CD4-positive, CD25-positive, alpha-beta regulatory T cell (primary cell): ENCODE measurements around the gene QSOX2. TPM values are rescaled to one million over a fixed set of nuclear protein-coding genes. Genes with fewer than 3 reads are reported as not detected.

Source experiments
- ATAC-seq, 2 donors: fragments of 150-1000 bp; cut with Tn5 transposase; one replicate each; pipeline ENCODE4 v1.10.0; 2021; ENCODE audit warnings: low read depth in 2 of 2, moderate number of reproducible peaks in 2 of 2, moderate library complexity in 1 of 2
- DNase-seq, 3 donors: peaks; one replicate each; pipeline versions ENCODE4 v3.0.0 to v3.0.0-alpha.2; 2012 to 2022; ENCODE audit warnings: mixed read lengths in 1 of 3
- H3K27ac ChIP-seq: one replicate; pipeline ENCODE4 v1.7.0; 2013; ENCODE audit warnings: mild to moderate bottlenecking, low read length; ENCODE audit not compliant: insufficient read depth, poor library complexity, severe bottlenecking
- H3K27me3 ChIP-seq: one replicate; pipeline ENCODE4 v1.7.0; 2013; ENCODE audit warnings: low read length; ENCODE audit not compliant: control insufficient read depth, insufficient read depth
- H3K36me3 ChIP-seq: one replicate; pipeline ENCODE4 v1.7.0; 2013; ENCODE audit warnings: mild to moderate bottlenecking, low read length, moderate library complexity; ENCODE audit not compliant: control insufficient read depth, insufficient read depth
- H3K4me1 ChIP-seq: 2 replicates; pipeline ENCODE4 v1.7.0; 2013; ENCODE audit warnings: mild to moderate bottlenecking, low read length; ENCODE audit not compliant: insufficient read depth, control insufficient read depth, poor library complexity, severe bottlenecking
- H3K4me3 ChIP-seq: one replicate; pipeline ENCODE4 v1.7.0; 2013; ENCODE audit warnings: low read depth, mild to moderate bottlenecking, low read length, moderate library complexity
- H3K9me3 ChIP-seq, 2 experiments: 1 replicate in 1 of 2; 2 replicates in 1 of 2; pipeline ENCODE4 v1.7.0; 2013; ENCODE audit warnings: low read length in 2 of 2, mild to moderate bottlenecking in 1 of 2, moderate library complexity in 1 of 2; ENCODE audit not compliant: control insufficient read depth in 2 of 2
- H3K27ac Mint-ChIP-seq, 3 donors: one replicate each; pipeline ENCODE4 v1.8.0; 2020 to 2022; ENCODE audit warnings: mild to moderate bottlenecking in 3 of 3, mixed read lengths in 3 of 3, moderate library complexity in 2 of 3
- H3K27me3 Mint-ChIP-seq: one replicate; pipeline ENCODE4 v1.8.0; 2022; ENCODE audit warnings: mild to moderate bottlenecking, mixed read lengths
- H3K36me3 Mint-ChIP-seq: one replicate; pipeline ENCODE4 v1.8.0; 2020; ENCODE audit warnings: mixed read lengths
- H3K4me1 Mint-ChIP-seq, 4 donors: one replicate each; pipeline ENCODE4 v1.8.0; 2020 to 2022; ENCODE audit warnings: mixed read lengths in 4 of 4, mild to moderate bottlenecking in 1 of 4
- H3K4me3 Mint-ChIP-seq, 4 donors: one replicate each; pipeline ENCODE4 v1.8.0; 2020 to 2022; ENCODE audit warnings: mild to moderate bottlenecking in 4 of 4, mixed read lengths in 4 of 4, moderate library complexity in 3 of 4
- H3K9me3 Mint-ChIP-seq, 7 donors: one replicate each; pipeline ENCODE4 v1.8.0; 2020 to 2022; ENCODE audit warnings: mixed read lengths in 7 of 7, mild to moderate bottlenecking in 3 of 7, moderate library complexity in 2 of 7
- polyA plus RNA-seq, 4 donors: library from polyadenylated mRNA; unstranded; fragments of 300-500 nt; fragmentation: Illumina TruSeq; gene quantifications; one replicate each; pipeline ENCODE4 v1.2.3, GENCODE V29; 2021
- total RNA-seq: library from RNA; stranded (reverse); gene quantifications from one replicate; pipeline ENCODE4 v1.2.3, GENCODE V29; 2022

QSOX2 gene
- total and polyA plus RNA-seq, 5 donors from 2014 or later = 0.33 to 16.6 (median 0.46) TPM

GRCh38 chr9:136246849-136247550 lies 1.4 kb upstream of the QSOX2 start:
- no peaks in the 10 kb centered on the region for H3K9me3 ChIP-seq
- H3K4me3 ChIP-seq = no peak overlapping the region
- no peaks in the 10 kb centered on the region for H3K36me3 ChIP-seq
- no peak for ATAC-seq
- peak overlapping the region; percentile 43 to 84 (median 70) for H3K4me3 Mint-ChIP-seq
- DNase-seq = no peak
- peaks cover 19 to 37% (median 26%) of the 10 kb centered on the region in 4 donors for H3K4me1 Mint-ChIP-seq
- peaks cover 36% of the 10 kb centered on the region for H3K4me1 ChIP-seq
- no peak overlapping the region for H3K27ac ChIP-seq
- peaks cover 4% of the 10 kb centered on the region for H3K27me3 Mint-ChIP-seq
- peak overlapping the region in 1 of 3 donors; percentile 78 for H3K27ac Mint-ChIP-seq
- H3K36me3 Mint-ChIP-seq = no peaks in the 10 kb centered on the region
- no peaks in the 10 kb centered on the region for H3K9me3 Mint-ChIP-seq
- no peaks in the 10 kb centered on the region for H3K27me3 ChIP-seq

GRCh38 chr9:136244969-136245218 lies 718 bp downstream of the QSOX2 start:
- Mint-ChIP-seq H3K9me3 (no peaks in the 10 kb centered on the region), H3K4me1 (peaks cover 19 to 52% (median 32%) of the 10 kb centered on the region in 4 donors), H3K4me3 (peak overlapping the region; percentile 93 to 99 (median 94)), H3K27ac (peak overlapping the region; percentile 71 to 94 (median 93)), H3K27me3 (peaks cover 2% of the 10 kb centered on the region), H3K36me3 (no peaks in the 10 kb centered on the region)
- peak overlapping the region; percentile 64 for H3K27ac ChIP-seq
- no peaks in the 10 kb centered on the region for H3K27me3 ChIP-seq
- no peak for ATAC-seq
- no peak for DNase-seq
- H3K4me3 ChIP-seq = peak overlapping the region; percentile 74
- peaks cover 36% of the 10 kb centered on the region for H3K4me1 ChIP-seq
- no peaks in the 10 kb centered on the region for H3K9me3 ChIP-seq
- H3K36me3 ChIP-seq = no peaks in the 10 kb centered on the region

GRCh38 chr9:136244122-136244968 lies 1.3 kb downstream of the QSOX2 start:
- H3K27me3 ChIP-seq = no peaks in the 10 kb centered on the region
- Mint-ChIP-seq H3K36me3 (no peaks in the 10 kb centered on the region), H3K27me3 (no peaks in the 10 kb centered on the region), H3K27ac (peak overlapping the region; percentile 88 to 94 (median 93)), H3K4me3 (peak overlapping the region; percentile 93 to 99 (median 94)), H3K9me3 (no peaks in the 10 kb centered on the region), H3K4me1 (peaks cover 19 to 57% (median 32%) of the 10 kb centered on the region in 4 donors)
- H3K36me3 ChIP-seq = no peaks in the 10 kb centered on the region
- H3K9me3 ChIP-seq = no peaks in the 10 kb centered on the region
- DNase-seq (peak in 2 of 3 donors; percentile 50 to 79), ATAC-seq (peak in 1 of 2 donors; percentile 10)
- H3K4me3 ChIP-seq = peak overlapping the region; percentile 74
- H3K4me1 ChIP-seq = peaks cover 36% of the 10 kb centered on the region
- H3K27ac ChIP-seq = peak overlapping the region; percentile 64

GRCh38 chr9:136243631-136244030 lies 2.0 kb downstream of the QSOX2 start:
- H3K27ac ChIP-seq = peak overlapping the region; percentile 64

GRCh38 chr9:136242918-136243525 lies 2.6 kb downstream of the QSOX2 start:
- H3K4me1 ChIP-seq = peaks cover 36% of the 10 kb centered on the region
- no peaks in the 10 kb centered on the region for H3K27me3 ChIP-seq
- peak overlapping the region; percentile 74 for H3K4me3 ChIP-seq
- no peak for ATAC-seq
- H3K27ac ChIP-seq = peak overlapping the region; percentile 64
- Mint-ChIP-seq H3K27ac (peak overlapping the region; percentile 81 to 94 (median 93)), H3K9me3 (no peaks in the 10 kb centered on the region), H3K4me3 (peak overlapping the region; percentile 93 to 99 (median 94)), H3K4me1 (peaks cover 19 to 68% (median 32%) of the 10 kb centered on the region in 4 donors), H3K36me3 (no peaks in the 10 kb centered on the region), H3K27me3 (no peaks in the 10 kb centered on the region)
- peak in 1 of 3 donors; percentile 29 for DNase-seq
- no peaks in the 10 kb centered on the region for H3K36me3 ChIP-seq
- no peaks in the 10 kb centered on the region for H3K9me3 ChIP-seq

More at GRCh38 chr9:136243631-136244030, 2.0 kb downstream of the QSOX2 start:
- Histone ChIP-seq H3K4me3 (peak overlapping the region; percentile 74), H3K4me1 (peaks cover 36% of the 10 kb centered on the region), H3K27me3 (no peaks in the 10 kb centered on the region), H3K36me3 (no peaks in the 10 kb centered on the region), H3K9me3 (no peaks in the 10 kb centered on the region)
- no peaks in the 10 kb centered on the region for H3K9me3 Mint-ChIP-seq
- H3K27ac Mint-ChIP-seq = peak overlapping the region; percentile 88 to 94 (median 93)
- H3K4me1 Mint-ChIP-seq = peaks cover 19 to 63% (median 32%) of the 10 kb centered on the region in 4 donors
- H3K36me3 Mint-ChIP-seq = no peaks in the 10 kb centered on the region
- no peak for ATAC-seq
- peak in 1 of 3 donors; percentile 23 for DNase-seq
- H3K4me3 Mint-ChIP-seq = peak overlapping the region; percentile 93 to 99 (median 94)
- no peaks in the 10 kb centered on the region for H3K27me3 Mint-ChIP-seq

- H3K4me1 ChIP-seq = peaks cover 36% of the 10 kb centered on the region
Observed at GRCh38 chr9:136242248-136242647, 3.4 kb downstream of the QSOX2 start.

GRCh38 chr9:136241542-136241941 lies 4.1 kb downstream of the QSOX2 start:
- ATAC-seq (no peak), DNase-seq (no peak)
- H3K4me3 ChIP-seq = no peak overlapping the region
- no peak overlapping the region for H3K27ac ChIP-seq
- Mint-ChIP-seq H3K27ac (no peak overlapping the region), H3K4me3 (peak overlapping the region in 2 of 4 donors; percentile 21 to 25), H3K9me3 (no peaks in the 10 kb centered on the region), H3K27me3 (no peaks in the 10 kb centered on the region), H3K36me3 (no peaks in the 10 kb centered on the region), H3K4me1 (peaks cover 19 to 72% (median 32%) of the 10 kb centered on the region in 4 donors)
- no peaks in the 10 kb centered on the region for H3K36me3 ChIP-seq
- H3K4me1 ChIP-seq = peaks cover 36% of the 10 kb centered on the region
- H3K9me3 ChIP-seq = no peaks in the 10 kb centered on the region
- H3K27me3 ChIP-seq = no peaks in the 10 kb centered on the region

More at GRCh38 chr9:136242248-136242647, 3.4 kb downstream of the QSOX2 start:
- no peak for DNase-seq
- peaks cover 19 to 72% (median 32%) of the 10 kb centered on the region in 4 donors for H3K4me1 Mint-ChIP-seq
- Histone ChIP-seq H3K36me3 (no peaks in the 10 kb centered on the region), H3K9me3 (no peaks in the 10 kb centered on the region), H3K27ac (no peak overlapping the region), H3K27me3 (no peaks in the 10 kb centered on the region), H3K4me3 (no peak overlapping the region)
- peak overlapping the region in 1 of 4 donors; percentile 96 for H3K4me3 Mint-ChIP-seq
- H3K36me3 Mint-ChIP-seq = no peaks in the 10 kb centered on the region
- ATAC-seq = no peak
- no peaks in the 10 kb centered on the region for H3K9me3 Mint-ChIP-seq
- H3K27me3 Mint-ChIP-seq = no peaks in the 10 kb centered on the region
- H3K27ac Mint-ChIP-seq = peak overlapping the region in 1 of 3 donors; percentile 31
